Vagina (tissue), 2 donors: ENCODE results near the gene SULF2.

Source experiments
- CTCF ChIP-seq, 3 experiments: fragments of 450-650 bp in 2 of 3; fragments of 200-600 bp in 1 of 3; sonication (generic) in 1 of 3; IDR thresholded peaks; one replicate each; pipeline ENCODE4 v1.5.1; 2017 to 2019; ENCODE audit warnings: antibody characterized with exemption in 3 of 3, mild to moderate bottlenecking in 2 of 3, moderate library complexity in 2 of 3
- POLR2A ChIP-seq, 2 donors: fragments of 450-650 bp; IDR thresholded peaks; one replicate each; pipeline ENCODE4 v1.6.1; 2017; ENCODE audit warnings: antibody characterized with exemption in 2 of 2, mild to moderate bottlenecking in 2 of 2, moderate library complexity in 2 of 2
- POLR2AphosphoS5 ChIP-seq, 2 donors: sonication (generic); formaldehyde crosslinking; IDR thresholded peaks; one replicate each; pipeline ENCODE4 v1.9.0; 2017; ENCODE audit warnings: antibody characterized with exemption in 2 of 2, mild to moderate bottlenecking in 2 of 2, low read depth in 1 of 2; ENCODE audit not compliant: insufficient read depth in 1 of 2

GRCh38 chr20:47652794-47653193, 132.5 kb downstream of the SULF2 start:
- TF ChIP-seq CTCF (IDR thresholded peaks at IDR 0.05) (no peak), POLR2AphosphoS5 (IDR thresholded peaks at IDR 0.05; ENCODE audit: insufficient read depth in 1 of 2, low read depth in 1 of 2) (no peak), POLR2A (IDR thresholded peaks at IDR 0.05) (no peak)
